H7 (cell line): Measurements from ENCODE around the gene B4GALNT2. TPM values are rescaled to one million over a fixed set of nuclear protein-coding genes. Genes with fewer than 3 reads are reported as not detected.
A peak's percentile ranks its signal among the peaks of the same experiment; 100 is the strongest.
"Not testable (repeated sequence)": the region's sequence is repeated elsewhere in the genome, so short reads cannot be mapped to it uniquely, and the experiment has no call there.

Experiments
- DNase-seq: peaks from one replicate; pipeline ENCODE4 v3.0.0; 2012
- H3K27me3 ChIP-seq: 2 replicates; pipeline ENCODE4 v1.6.0; 2011; ENCODE audit warnings: mild to moderate bottlenecking, low read length; ENCODE audit not compliant: control insufficient read depth, insufficient read depth
- H3K36me3 ChIP-seq: replicated peaks from 2 replicates; pipeline ENCODE4 v1.5.1; 2011; ENCODE audit warnings: low read length; ENCODE audit not compliant: control insufficient read depth, insufficient read depth
- H3K4me3 ChIP-seq: 2 replicates; pipeline ENCODE4 v1.5.1; 2011; ENCODE audit warnings: low read depth, mild to moderate bottlenecking, control low read depth, low read length, moderate library complexity; ENCODE audit not compliant: insufficient read depth
- total RNA-seq: library from RNA; depleted of rRNA; stranded (reverse); fragments of >200 nt; shearing (Covaris generic); gene quantifications from 2 replicates; pipeline ENCODE4 v1.2.3, GENCODE V29; 2014; rRNA removed

B4GALNT2 gene, protein sequence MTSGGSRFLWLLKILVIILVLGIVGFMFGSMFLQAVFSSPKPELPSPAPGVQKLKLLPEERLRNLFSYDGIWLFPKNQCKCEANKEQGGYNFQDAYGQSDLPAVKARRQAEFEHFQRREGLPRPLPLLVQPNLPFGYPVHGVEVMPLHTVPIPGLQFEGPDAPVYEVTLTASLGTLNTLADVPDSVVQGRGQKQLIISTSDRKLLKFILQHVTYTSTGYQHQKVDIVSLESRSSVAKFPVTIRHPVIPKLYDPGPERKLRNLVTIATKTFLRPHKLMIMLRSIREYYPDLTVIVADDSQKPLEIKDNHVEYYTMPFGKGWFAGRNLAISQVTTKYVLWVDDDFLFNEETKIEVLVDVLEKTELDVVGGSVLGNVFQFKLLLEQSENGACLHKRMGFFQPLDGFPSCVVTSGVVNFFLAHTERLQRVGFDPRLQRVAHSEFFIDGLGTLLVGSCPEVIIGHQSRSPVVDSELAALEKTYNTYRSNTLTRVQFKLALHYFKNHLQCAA
- total RNA-seq, result 0.03 TPM in 1 of 2 replicates, not detected in the other

DNA sequence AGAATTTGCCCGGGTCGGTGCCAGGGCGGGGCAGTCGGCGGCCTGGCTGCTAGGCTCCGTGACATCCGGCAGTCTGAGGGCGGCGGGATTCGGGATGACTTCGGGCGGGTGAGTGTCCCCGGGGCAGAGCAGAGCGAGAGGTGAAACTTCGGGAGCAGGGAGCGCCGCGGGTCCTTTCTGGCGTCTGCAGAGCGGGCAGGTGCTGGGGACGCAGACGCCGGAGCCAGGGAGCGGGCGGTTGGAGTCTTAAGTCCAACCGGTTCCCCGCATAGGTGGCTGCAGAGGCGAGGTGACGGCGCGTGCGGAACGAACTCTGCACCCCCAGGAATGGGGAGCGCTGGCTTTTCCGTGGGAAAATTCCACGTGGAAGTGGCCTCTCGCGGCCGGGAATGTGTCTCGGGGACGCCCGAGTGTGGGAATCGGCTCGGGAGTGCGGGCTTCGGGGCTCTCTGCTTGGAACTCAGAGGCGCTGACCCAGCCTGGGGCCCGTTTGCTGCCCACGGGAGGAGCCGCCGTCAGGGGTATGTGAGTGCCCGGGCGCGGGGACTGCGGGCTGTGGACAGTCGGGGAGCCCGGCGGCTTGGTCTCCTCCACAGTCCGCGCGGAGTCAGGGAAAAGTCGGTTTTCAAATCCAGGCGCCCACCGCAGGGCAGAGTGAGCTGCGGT is at the start of gene B4GALNT2:
Gene B4GALNT2 (plus strand): TSS at position 71 of the 666 bp plus-strand sequence. CDS start 24 bp downstream, at position 95.
- Histone ChIP-seq H3K4me3 (peak within 1 kb of the TSS; percentile 48), H3K36me3 (no peaks in the 10 kb centered on the region), H3K27me3 (peaks cover 31% of the 10 kb centered on the region)
- DNase-seq, result peak; percentile 88

DNA sequence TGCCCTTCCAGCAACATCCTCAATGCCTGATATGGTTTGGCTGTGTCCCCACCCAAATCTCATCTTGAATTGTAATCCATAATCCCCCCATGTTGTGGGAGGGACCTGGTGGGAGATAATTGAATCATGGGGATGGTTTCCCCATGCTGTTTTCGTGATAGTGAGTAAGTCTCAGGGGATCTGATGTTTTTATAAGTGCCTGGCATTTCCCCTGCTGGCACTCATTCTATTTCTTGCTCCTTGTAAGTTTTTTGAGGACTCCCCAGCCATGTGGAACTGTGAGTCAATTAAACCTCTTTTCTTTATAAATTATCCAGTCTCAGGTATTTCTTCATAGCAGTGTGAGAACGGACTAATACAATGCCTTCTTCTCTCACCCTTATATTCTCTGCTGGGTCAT is 47.5 kb upstream of the B4GALNT2 start:
- H3K27me3 ChIP-seq, DNase-seq, H3K36me3 ChIP-seq, H3K4me3 ChIP-seq: not testable (repeated sequence)

DNA sequence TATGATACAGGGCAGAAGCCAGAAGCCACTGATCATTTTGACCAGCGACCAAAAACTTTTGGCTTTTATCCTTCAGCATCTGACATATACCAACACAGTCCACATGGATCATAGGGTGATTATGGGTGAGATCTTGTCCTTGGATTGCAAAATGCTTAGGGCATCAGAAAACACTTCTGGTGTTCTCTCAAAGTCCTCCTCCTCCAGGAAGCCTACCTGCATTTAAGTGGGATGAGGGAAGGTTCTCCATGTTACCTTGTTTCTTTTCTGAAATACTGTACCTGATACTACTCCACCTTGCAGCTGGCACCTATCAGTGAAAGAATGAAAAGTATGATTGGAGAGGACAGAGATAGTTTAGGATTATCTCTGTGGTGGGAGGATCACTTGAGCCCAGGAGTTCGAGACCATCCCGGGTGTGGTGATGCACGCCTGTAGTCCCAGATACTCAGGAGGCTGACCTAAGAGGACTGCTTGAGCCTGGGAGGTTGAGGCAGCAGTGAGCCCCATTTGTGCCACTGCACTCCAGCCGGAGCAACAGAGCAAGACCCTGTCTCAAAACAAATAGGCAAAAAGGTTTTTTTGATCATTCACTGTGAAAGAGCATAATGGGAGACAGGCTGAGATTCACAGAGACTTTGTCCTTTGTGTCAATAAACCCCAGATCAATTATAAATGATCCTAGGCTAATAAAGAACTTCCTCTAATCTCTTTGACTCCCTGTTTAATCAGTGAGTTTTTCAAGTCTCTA is 46.8 kb upstream of the B4GALNT2 start:
- Histone ChIP-seq H3K36me3 (no peaks in the 10 kb centered on the region), H3K4me3 (no peak overlapping the region), H3K27me3 (no peaks in the 10 kb centered on the region)
- no peak for DNase-seq

DNA sequence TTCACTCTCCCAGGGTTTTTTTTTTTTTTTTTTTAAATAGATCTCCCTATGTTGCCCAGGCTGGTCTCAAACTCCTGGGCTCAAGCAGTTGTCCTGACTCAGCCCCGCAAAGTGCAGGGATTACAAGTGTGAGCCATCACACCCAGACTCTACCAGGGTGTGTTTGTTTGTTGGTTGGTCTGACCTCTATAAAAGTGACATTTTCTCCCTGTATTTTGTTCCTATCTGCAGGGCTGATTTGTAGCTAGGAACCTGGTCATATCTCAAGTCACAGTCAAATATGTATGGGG is 46.3 kb upstream of the B4GALNT2 start:
- H3K36me3 ChIP-seq, result no peaks in the 10 kb centered on the region
- H3K4me3 ChIP-seq, result no peak overlapping the region
- H3K27me3 ChIP-seq, result no peaks in the 10 kb centered on the region
- DNase-seq, result no peak

DNA sequence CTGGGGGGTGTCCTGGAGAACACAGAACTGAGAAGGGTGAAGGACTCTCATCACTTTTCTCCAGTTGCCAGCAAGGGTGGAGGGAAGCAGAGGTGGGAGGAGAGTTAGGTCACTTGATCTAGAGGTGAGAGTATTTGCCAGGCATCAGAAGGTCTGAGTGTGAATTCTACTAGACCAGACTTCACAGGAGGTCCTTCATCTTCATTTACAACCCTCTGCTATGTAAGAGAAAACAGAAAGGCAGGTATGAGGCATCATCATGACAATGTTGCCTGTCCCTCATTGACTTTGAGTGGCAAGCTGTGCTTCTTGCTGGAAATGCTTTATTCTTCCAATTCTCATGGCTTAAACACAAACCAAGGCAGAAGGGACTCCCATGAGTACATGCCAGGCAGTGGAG is 45.9 kb upstream of the B4GALNT2 start:
- no peaks in the 10 kb centered on the region for H3K36me3 ChIP-seq
- no peak for DNase-seq
- no peak overlapping the region for H3K4me3 ChIP-seq
- H3K27me3 ChIP-seq, result no peaks in the 10 kb centered on the region

DNA sequence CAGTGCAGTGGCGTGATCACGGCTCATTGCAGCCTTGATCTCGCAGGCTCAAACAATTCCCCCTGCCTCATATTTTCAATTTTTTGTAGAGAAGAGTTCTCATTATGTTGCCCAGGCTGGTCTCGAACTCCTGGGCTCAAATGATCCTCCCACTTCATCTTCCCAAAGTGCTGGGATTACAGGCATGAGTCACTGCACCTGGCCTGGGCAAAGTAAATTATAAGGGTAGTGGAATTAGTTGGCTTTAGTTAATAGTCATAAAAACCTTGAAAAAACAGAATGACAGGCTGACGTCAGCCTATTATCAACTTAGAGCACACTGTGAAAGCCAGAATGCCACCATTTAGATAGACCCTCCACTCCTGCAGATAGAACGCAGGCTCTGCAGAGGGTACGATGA is 43.5 kb upstream of the B4GALNT2 start:
- Histone ChIP-seq H3K27me3 (no peaks in the 10 kb centered on the region), H3K4me3 (no peak overlapping the region), H3K36me3 (no peaks in the 10 kb centered on the region)
- DNase-seq, result no peak

DNA sequence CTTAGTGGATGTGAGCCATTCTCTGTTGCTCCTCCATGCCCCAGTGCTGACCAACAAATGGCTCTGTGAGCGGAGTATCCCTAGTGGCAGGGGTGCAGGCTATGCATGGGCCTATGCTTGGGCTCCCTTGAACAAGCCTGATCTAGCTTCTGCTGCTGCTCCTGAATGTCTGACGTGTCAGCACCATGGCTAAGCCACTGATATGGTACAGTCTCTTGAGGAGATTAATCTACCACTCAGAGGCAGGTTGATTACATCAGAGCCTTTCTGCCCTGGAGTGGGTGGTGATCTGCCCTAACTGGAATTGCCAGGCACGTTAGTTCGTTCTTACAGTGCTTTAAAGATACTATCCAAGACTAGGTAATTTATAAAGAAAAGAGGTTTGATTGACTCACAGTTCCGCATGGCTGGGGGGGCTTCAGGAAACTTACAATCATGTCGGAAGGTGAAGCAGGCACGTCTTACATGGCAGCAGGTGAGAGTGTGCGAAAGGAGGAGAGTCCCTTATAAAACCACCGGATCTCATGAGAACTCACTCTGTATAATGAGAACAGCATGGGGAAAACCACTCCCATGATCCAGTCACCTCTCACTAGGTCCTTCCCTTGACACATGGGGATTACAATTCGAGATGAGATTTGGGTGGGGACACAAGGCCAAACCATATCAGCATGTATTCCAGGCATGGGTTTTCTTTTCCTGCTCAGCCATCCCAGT is 41.5 kb upstream of the B4GALNT2 start:
- H3K36me3 ChIP-seq, result no peaks in the 10 kb centered on the region
- no peaks in the 10 kb centered on the region for H3K27me3 ChIP-seq
- H3K4me3 ChIP-seq, result no peak overlapping the region
- no peak for DNase-seq

DNA sequence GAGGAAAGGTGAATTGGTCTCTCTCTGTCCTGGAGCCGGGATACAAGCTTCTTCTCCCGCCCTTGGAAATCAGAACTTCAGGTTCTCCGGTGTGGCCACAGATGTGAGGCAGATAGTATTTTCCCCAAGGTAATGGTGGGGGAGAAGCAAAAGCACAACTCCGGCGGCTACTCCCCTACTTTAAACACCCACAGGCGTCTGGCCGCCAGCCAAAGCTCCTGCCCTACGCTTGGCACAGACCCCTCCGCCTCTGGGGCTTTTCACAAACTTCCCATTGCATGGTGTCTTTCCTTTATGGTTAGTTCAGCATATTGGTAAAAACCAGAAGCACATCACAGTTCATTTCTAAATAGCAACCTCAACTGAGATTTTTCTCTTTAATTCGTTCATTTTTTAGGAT is 39.4 kb upstream of the B4GALNT2 start:
- Histone ChIP-seq H3K4me3 (no peak overlapping the region), H3K36me3 (no peaks in the 10 kb centered on the region), H3K27me3 (no peaks in the 10 kb centered on the region)
- no peak for DNase-seq

DNA sequence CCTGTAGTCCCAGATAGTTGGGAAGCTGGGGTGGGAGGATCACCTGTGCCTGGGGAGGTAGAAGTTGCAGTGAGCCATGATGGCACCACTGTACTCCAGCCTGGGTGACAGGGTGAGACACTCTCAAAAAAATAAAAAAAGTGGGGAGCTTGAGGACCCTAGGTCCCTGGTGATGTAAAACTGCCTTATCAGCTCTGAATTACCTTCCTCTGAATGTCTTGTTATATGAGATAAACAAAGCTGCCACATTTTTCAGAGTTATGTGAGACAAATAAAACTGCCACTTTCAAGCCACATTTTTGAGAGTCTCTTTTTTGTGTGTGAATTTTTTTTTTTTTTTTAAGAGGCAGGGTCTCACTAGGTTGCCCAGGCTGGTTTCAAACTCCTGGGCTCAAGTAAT is 32.0 kb upstream of the B4GALNT2 start:
- Histone ChIP-seq H3K27me3 (no peaks in the 10 kb centered on the region), H3K36me3 (no peaks in the 10 kb centered on the region), H3K4me3 (no peak overlapping the region)
- no peak for DNase-seq

DNA sequence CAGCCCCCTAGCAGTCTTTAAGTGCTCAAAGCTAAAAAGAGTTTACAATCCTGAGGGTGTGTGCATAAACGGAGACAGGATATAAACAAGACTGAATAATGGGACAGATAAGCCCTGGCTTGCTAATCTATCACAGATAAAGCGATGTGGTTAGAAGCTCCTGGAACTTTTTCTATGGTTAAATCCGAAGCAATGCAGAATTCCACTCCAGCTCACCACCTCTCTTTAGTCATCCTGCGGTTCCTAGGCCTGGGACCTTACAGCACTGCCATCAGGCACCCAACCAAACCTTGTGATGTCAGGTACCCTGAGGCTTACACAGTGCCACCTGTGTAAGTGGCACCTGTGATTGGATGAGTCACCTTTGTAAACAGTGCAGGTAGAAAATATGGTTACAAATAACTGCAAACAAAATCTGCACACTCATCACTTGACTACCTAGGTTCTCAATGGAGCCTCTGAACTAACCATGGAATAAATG is 31.5 kb upstream of the B4GALNT2 start:
- Histone ChIP-seq H3K27me3 (no peaks in the 10 kb centered on the region), H3K36me3 (no peaks in the 10 kb centered on the region), H3K4me3 (no peak overlapping the region)
- no peak for DNase-seq

DNA sequence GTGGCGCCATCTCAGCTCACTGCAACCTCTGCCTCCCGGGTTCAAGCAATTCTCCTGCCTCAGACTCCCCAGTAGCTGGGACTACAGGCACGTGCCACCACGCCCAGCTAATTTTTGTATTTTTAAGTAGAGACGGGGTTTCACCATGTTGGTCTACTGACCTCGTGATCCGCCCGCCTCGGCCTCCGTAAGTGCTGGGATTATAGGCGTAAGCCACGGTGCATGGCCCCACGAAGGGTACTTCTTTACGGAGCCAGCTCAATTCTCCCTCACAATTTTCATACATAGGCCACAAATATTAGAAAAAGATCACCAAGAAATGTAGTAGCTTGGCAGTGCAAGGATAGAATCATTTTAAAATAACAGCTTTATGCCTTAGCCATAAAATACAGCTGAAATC is 29.2 kb upstream of the B4GALNT2 start:
- DNase-seq, H3K27me3 ChIP-seq, H3K4me3 ChIP-seq, H3K36me3 ChIP-seq: not testable (repeated sequence)

DNA sequence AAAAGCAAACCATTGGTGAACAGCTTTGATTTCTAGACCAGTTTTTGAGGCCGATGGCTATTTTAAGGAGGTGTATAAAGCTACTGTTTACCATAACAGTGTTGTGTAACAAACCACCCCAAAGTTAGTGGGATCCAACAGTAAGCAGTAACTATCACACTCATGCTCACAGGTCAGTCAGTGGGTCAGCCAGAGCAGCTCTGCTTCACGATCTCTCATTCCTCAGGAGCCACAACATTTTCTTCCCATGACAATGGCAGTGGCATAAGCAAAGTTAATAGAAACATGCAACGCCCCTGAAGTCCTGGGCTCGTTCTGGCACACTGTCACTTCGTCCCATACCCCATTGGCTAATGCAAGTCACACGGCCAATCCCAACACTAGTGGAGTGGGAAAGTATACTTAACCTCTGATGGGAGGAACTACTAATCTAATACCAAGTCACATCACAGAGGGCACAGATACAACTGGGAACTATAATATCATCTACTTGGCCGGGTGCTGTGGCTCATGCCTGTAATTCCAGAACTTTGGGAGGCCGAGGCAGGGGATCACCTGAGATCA is 28.0 kb upstream of the B4GALNT2 start:
- Histone ChIP-seq H3K36me3 (no peaks in the 10 kb centered on the region), H3K4me3 (no peak overlapping the region), H3K27me3 (no peaks in the 10 kb centered on the region)
- no peak for DNase-seq

DNA sequence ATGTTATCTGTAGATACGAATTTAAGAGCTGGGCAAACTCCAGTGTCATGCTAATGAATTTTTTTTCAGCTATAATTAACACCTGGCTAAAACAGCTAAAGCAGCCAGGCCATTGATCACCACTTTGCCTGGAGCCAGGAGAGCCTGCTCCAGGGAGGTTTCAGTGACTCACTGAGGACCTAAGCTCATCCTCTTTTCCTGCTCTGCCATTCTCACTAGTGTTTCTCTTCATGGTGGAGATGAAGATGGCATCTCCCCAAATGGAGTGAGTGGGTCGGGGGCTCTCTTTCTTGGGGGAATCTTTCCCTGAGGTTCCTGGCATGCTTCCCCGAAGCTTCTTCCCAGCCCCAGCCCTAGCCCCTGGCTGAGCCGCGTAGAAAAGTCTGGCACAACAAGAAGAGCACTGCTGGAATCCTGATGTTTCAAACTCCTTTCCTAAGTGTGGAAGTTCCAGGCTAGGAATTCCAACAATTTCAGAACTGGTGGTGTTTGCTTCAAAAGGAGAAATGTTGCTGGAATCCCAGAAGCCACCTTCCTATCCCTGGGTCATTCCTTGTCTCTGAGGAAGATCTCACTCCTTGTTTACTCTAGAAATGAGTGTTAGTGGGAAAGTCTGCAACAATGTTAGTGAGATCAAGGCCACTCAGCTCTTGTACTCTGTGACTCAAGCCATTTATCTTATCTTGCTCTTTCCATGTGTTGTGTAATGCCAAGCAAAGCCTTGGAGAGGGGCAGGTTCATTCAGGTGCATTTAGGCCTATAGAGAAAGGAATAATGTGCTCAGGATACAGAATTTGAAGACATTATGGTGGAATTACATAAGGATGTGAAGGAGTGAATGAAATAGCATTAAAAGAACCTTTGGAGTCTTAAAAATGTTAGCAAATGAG is 26.0 kb upstream of the B4GALNT2 start:
- Histone ChIP-seq H3K4me3 (no peak overlapping the region), H3K27me3 (no peaks in the 10 kb centered on the region), H3K36me3 (no peaks in the 10 kb centered on the region)
- no peak for DNase-seq
